Neural progenitor cell (in vitro differentiated cells): ENCODE results near the gene WSCD2.

Source experiments
- EZH2 ChIP-seq: fragments of 200-600 bp; sonication (generic); IDR thresholded peaks from 2 replicates; pipeline ENCODE4 v1.6.1; 2017; ENCODE audit warnings: antibody characterized with exemption, mild to moderate bottlenecking, moderate library complexity
- EZH2phosphoT487 ChIP-seq: fragments of 200-600 bp; sonication (generic); IDR thresholded peaks from 2 replicates; pipeline ENCODE4 v1.6.1; 2017; ENCODE audit warnings: antibody characterized with exemption
- TF ChIP-seq, protein P1 (sequence below): fragments of 200-600 bp; sonication (generic); IDR thresholded peaks from 2 replicates; pipeline ENCODE4 v1.5.1; 2017; ENCODE audit warnings: antibody characterized with exemption, mild to moderate bottlenecking

DNA sequence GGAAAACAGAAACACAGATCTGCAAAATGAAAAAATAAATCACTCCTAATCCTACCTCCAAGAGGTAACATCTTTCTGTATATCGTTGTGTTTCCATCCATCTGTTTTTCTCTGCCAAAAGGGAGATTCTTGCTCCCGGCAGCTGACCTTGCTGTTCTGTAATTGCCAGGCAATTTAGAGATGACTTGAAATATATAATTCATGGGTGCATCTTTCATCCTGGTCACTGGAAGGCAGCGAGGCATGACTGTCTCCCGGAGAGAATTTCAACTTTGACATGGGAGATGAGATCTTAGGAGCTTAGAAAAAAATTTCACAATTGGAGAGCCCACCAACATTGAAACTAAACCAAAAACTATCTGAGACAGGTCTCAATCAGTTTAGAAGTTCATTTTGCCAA lies 53.0 kb downstream of the WSCD2 start:
- TF ChIP-seq, protein P1, sequence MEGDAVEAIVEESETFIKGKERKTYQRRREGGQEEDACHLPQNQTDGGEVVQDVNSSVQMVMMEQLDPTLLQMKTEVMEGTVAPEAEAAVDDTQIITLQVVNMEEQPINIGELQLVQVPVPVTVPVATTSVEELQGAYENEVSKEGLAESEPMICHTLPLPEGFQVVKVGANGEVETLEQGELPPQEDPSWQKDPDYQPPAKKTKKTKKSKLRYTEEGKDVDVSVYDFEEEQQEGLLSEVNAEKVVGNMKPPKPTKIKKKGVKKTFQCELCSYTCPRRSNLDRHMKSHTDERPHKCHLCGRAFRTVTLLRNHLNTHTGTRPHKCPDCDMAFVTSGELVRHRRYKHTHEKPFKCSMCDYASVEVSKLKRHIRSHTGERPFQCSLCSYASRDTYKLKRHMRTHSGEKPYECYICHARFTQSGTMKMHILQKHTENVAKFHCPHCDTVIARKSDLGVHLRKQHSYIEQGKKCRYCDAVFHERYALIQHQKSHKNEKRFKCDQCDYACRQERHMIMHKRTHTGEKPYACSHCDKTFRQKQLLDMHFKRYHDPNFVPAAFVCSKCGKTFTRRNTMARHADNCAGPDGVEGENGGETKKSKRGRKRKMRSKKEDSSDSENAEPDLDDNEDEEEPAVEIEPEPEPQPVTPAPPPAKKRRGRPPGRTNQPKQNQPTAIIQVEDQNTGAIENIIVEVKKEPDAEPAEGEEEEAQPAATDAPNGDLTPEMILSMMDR, result no peak
- TF ChIP-seq EZH2 (no peak), EZH2phosphoT487 (no peak)
